HEK293 (cell line): ENCODE data around the gene CTBP1.
"Not testable (repeated sequence)": the region's sequence is repeated elsewhere in the genome, so short reads cannot be mapped to it uniquely, and the experiment has no call there.

Experiments
- CTCF ChIA-PET: fragments of 350-600 bp; formaldehyde crosslinking; extraction: SDS; loops from one replicate; lab custom pipeline; 2021; ENCODE audit warnings: antibody characterized with exemption; lab: Yijun Ruan, JAX
- POLR2A ChIA-PET: fragments of 300-600 bp; formaldehyde crosslinking; extraction: SDS; loops from one replicate; lab custom pipeline; 2020; ENCODE audit warnings: antibody characterized with exemption, inconsistent platforms; lab: Yijun Ruan, JAX
- H3K27ac ChIP-seq: fragments of 200-500 bp; sonication (Bioruptor generic); 2 replicates; pipeline ENCODE4 v1.5.1; 2014; ENCODE audit warnings: low read depth, low read length, control low read depth, inconsistent platforms; ENCODE audit errors: extremely low read depth
- H3K36me3 ChIP-seq, 2 experiments: fragments of 200-500 bp in 1 of 2; sonication (Bioruptor generic) in 1 of 2; 1 replicate in 1 of 2; 2 replicates in 1 of 2; pipeline ENCODE4 v1.5.1; 2014 to 2017; ENCODE audit warnings: inconsistent platforms in 2 of 2, low read length in 2 of 2; ENCODE audit not compliant: control insufficient read depth in 2 of 2, insufficient read depth in 1 of 2
- H3K4me1 ChIP-seq: fragments of 200-500 bp; sonication (Bioruptor generic); 2 replicates; pipeline ENCODE4 v1.5.1; 2014; ENCODE audit warnings: mild to moderate bottlenecking, low read length, inconsistent platforms; ENCODE audit not compliant: control insufficient read depth, insufficient read depth
- H3K4me3 ChIP-seq: 2 replicates; pipeline ENCODE4 v1.5.1; 2011; ENCODE audit warnings: low read depth, mild to moderate bottlenecking, control low read depth, low read length, moderate library complexity
- H3K9me3 ChIP-seq: fragments of 200-500 bp; sonication (Bioruptor generic); 2 replicates; pipeline ENCODE4 v1.5.1; 2014; ENCODE audit warnings: low read depth, low read length, inconsistent platforms; ENCODE audit not compliant: control insufficient read depth, insufficient read depth
- BCL11A ChIP-seq: fragments of 450-650 bp; formaldehyde crosslinking; IDR thresholded peaks from 2 replicates; pipeline ENCODE4 v1.5.1; 2016; ENCODE audit warnings: low read depth, missing biosample characterization, missing genetic modification characterization
- GLIS2 ChIP-seq: fragments of 450-650 bp; formaldehyde crosslinking; IDR thresholded peaks from 2 replicates; pipeline ENCODE4 v1.5.1; 2016; ENCODE audit warnings: missing biosample characterization, missing genetic modification characterization
- MEIS1 ChIP-seq: sonication (generic); formaldehyde crosslinking; IDR thresholded peaks from 2 replicates; pipeline ENCODE4 v1.8.1; 2022; ENCODE audit warnings: missing genetic modification reagents, mild to moderate bottlenecking, borderline replicate concordance
- RBAK ChIP-seq: fragments of 450-650 bp; formaldehyde crosslinking; IDR thresholded peaks from 2 replicates; pipeline ENCODE4 v1.5.1; 2016; ENCODE audit warnings: missing biosample characterization, missing genetic modification characterization
- ZBTB21 ChIP-seq: fragments of 450-650 bp; formaldehyde crosslinking; IDR thresholded peaks from 2 replicates; pipeline ENCODE4 v1.5.1; 2017; ENCODE audit warnings: missing biosample characterization, missing genetic modification characterization
- ZBTB8A ChIP-seq: fragments of 450-650 bp; formaldehyde crosslinking; IDR thresholded peaks from 2 replicates; pipeline ENCODE4 v1.5.1; 2016; ENCODE audit warnings: missing biosample characterization, missing genetic modification characterization
- ZFP37 ChIP-seq: fragments of 450-650 bp; formaldehyde crosslinking; IDR thresholded peaks from 2 replicates; pipeline ENCODE4 v1.5.1; 2016; ENCODE audit warnings: missing biosample characterization, missing genetic modification characterization
- ZIC2 ChIP-seq: fragments of 450-650 bp; formaldehyde crosslinking; IDR thresholded peaks from 2 replicates; pipeline ENCODE4 v1.5.1; 2016; ENCODE audit warnings: missing biosample characterization, missing genetic modification characterization
- ZNF10 ChIP-seq: fragments of 450-650 bp; formaldehyde crosslinking; IDR thresholded peaks from 2 replicates; pipeline ENCODE4 v1.5.1; 2017; ENCODE audit warnings: missing biosample characterization, missing genetic modification characterization
- ZNF132 ChIP-seq: fragments of 450-650 bp; formaldehyde crosslinking; IDR thresholded peaks from 2 replicates; pipeline ENCODE4 v1.5.1; 2017; ENCODE audit warnings: missing biosample characterization, missing genetic modification characterization, borderline replicate concordance
- ZNF138 ChIP-seq: fragments of 450-650 bp; formaldehyde crosslinking; IDR thresholded peaks from 2 replicates; pipeline ENCODE4 v1.5.1; 2016; ENCODE audit warnings: missing biosample characterization, missing genetic modification characterization, borderline replicate concordance
- ZNF157 ChIP-seq: fragments of 450-650 bp; formaldehyde crosslinking; IDR thresholded peaks from 2 replicates; pipeline ENCODE4 v1.5.1; 2016; ENCODE audit warnings: missing biosample characterization, missing genetic modification characterization
- ZNF175 ChIP-seq: fragments of 450-650 bp; formaldehyde crosslinking; IDR thresholded peaks from 2 replicates; pipeline ENCODE4 v1.5.1; 2016; ENCODE audit warnings: missing biosample characterization, missing genetic modification characterization
- ZNF211 ChIP-seq: fragments of 450-650 bp; formaldehyde crosslinking; IDR thresholded peaks from 2 replicates; pipeline ENCODE4 v1.5.1; 2016; ENCODE audit warnings: low read depth, missing biosample characterization, missing genetic modification characterization
- ZNF239 ChIP-seq: fragments of 450-650 bp; formaldehyde crosslinking; IDR thresholded peaks from 2 replicates; pipeline ENCODE4 v1.5.1; 2016; ENCODE audit warnings: missing biosample characterization, missing genetic modification characterization
- ZNF544 ChIP-seq: fragments of 450-650 bp; formaldehyde crosslinking; IDR thresholded peaks from 2 replicates; pipeline ENCODE4 v1.5.0; 2017; ENCODE audit warnings: missing biosample characterization, missing genetic modification characterization
- ZNF596 ChIP-seq: fragments of 450-650 bp; IDR thresholded peaks from 2 replicates; pipeline ENCODE4 v1.5.0; 2018; ENCODE audit warnings: missing biosample characterization, mild to moderate bottlenecking, missing genetic modification characterization, moderate library complexity
- ZNF624 ChIP-seq: fragments of 450-650 bp; formaldehyde crosslinking; IDR thresholded peaks from 2 replicates; pipeline ENCODE4 v1.5.1; 2017; ENCODE audit warnings: missing biosample characterization, missing genetic modification characterization
- ZNF677 ChIP-seq: fragments of 450-650 bp; IDR thresholded peaks from 2 replicates; pipeline ENCODE4 v1.5.0; 2018; ENCODE audit warnings: missing biosample characterization, mild to moderate bottlenecking, missing genetic modification characterization, moderate library complexity
- ZNF830 ChIP-seq: fragments of 450-650 bp; IDR thresholded peaks from 2 replicates; pipeline ENCODE4 v1.5.0; 2018; ENCODE audit warnings: missing biosample characterization, missing genetic modification characterization, low read depth, mild to moderate bottlenecking, moderate library complexity
- ZSCAN16 ChIP-seq: fragments of 450-650 bp; formaldehyde crosslinking; IDR thresholded peaks from 2 replicates; pipeline ENCODE4 v1.5.1; 2016; ENCODE audit warnings: missing biosample characterization, missing genetic modification characterization
- ZSCAN23 ChIP-seq: fragments of 450-650 bp; formaldehyde crosslinking; IDR thresholded peaks from 2 replicates; pipeline ENCODE4 v1.5.1; 2016; ENCODE audit warnings: missing biosample characterization, missing genetic modification characterization
- TF ChIP-seq, protein P1 (sequence below): fragments of 450-650 bp; formaldehyde crosslinking; IDR thresholded peaks from 2 replicates; pipeline ENCODE4 v1.5.1; 2016; ENCODE audit warnings: missing biosample characterization, missing genetic modification characterization

The CTBP1 gene

DNA sequence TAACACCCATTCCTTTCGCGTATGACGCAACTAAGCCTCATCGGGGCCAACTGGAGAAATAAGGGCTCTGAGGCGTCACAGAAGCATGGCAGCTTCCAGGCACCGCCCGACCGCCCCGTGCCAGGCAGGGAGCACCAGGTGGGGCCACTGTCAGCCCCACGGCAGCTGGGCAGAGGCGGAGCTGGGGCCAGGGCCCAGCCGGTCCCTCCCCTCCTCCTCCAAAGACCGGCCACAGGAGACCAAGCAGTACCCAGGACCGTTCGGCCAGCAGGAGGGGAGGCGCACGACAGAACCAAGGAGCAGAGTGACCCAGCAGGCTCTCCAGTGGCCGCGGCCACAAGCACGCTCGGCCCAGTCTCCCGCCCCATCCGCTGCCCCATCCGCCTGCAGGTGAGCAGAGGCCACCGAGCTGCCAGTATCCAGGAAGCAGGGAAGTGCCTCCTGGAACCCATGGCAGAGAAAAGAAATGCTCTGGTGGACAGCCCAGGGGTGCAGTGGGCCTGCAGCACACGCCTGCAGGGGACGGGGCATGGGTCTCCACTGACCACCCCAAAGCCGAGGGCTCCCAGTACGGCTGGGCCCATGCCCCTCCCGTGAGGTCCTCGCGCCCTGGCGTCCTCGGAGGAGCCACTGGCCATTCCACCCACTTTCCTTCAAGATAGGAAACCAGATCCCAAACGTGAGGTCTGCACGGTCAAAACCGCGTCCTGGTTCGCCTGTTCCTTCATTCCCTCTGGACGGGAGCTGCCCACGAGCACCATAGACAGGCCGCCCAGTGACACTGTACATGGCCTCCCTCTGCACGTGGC, 9.6 kb downstream of the CTBP1 start:
- H3K27ac ChIP-seq: no peak overlapping the region
- H3K9me3 ChIP-seq: no peaks in the 10 kb centered on the region
- POLR2A ChIA-PET: no interaction called here
- no peaks in the 10 kb centered on the region for H3K4me1 ChIP-seq
- no peak overlapping the region for H3K4me3 ChIP-seq
- H3K36me3 ChIP-seq: peaks cover 0 to 83% of the 10 kb centered on the region in 2 experiments; a peak in 1 of 3 replicates
- TF ChIP-seq ZIC2 (tag by site-specific recombination) (no peak), ZNF677 (tag by site-specific recombination) (no peak), RBAK (tag by site-specific recombination) (no peak), ZFP37 (tag by site-specific recombination) (no peak), ZBTB21 (tag by site-specific recombination) (no peak), ZSCAN16 (tag by site-specific recombination) (no peak), GLIS2 (no peak)
- CTCF ChIA-PET: no interaction called here

DNA sequence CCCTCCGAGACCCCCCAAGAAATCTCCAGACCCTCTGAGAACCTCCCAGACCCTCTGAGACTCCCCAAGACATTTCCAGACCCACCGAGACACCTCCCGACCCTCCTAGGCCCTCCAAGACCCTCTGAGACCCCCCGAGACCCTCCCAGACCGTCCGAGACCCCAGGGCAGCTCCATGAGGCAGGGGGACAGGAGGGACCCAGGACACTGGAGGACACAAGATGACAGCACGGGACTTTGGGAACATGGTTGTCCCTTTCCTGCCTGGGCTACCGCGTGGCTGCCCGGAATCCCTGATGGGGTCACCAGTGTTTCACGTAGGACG, 10.3 kb downstream of the CTBP1 start:
- ChIA-PET POLR2A (no interaction called here), CTCF (no interaction called here)
- peaks cover 0 to 90% of the 10 kb centered on the region in 2 experiments; a peak in 1 of 3 replicates for H3K36me3 ChIP-seq

DNA sequence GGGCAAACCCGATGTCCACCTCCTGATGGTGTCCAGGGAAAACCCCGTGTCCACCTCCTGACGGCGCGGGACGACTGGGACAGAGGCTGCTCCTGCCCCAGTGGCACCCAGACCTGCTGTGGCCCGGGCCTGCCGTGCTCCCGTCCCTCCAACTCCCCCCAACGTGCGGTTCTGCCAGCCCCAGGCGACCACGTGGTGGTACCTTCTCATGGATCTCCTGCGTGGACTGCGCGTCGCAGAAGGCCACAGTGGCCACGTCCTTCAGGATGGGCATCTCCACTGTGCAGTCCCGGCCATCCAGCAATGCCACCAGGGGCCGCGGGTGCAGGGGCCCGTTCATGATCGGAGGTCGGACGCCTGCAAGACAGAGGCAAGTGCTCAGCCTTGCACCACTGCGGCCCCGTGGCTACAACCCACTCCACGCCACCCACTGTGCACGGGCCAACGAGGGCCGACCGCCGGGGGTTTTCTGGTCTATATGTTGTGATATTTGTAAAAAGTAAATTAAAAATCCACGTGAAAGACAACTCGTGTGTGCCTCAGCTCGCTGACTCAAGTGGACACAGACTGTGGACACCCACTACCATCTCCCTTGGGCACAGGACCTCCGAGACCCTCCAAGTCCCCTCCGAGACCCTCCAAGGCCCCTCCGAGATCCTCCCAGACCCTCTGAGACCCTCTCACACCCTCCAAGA, 10.8 kb downstream of the CTBP1 start:
- H3K36me3 ChIP-seq: peaks cover 0 to 94% of the 10 kb centered on the region in 2 experiments; a peak in 1 of 3 replicates
- TF ChIP-seq BCL11A (tag by site-specific recombination) (peak; percentile 51; the same call in 1 of the 2 replicates), ZNF544 (no peak)
- TF ChIP-seq, protein P1, sequence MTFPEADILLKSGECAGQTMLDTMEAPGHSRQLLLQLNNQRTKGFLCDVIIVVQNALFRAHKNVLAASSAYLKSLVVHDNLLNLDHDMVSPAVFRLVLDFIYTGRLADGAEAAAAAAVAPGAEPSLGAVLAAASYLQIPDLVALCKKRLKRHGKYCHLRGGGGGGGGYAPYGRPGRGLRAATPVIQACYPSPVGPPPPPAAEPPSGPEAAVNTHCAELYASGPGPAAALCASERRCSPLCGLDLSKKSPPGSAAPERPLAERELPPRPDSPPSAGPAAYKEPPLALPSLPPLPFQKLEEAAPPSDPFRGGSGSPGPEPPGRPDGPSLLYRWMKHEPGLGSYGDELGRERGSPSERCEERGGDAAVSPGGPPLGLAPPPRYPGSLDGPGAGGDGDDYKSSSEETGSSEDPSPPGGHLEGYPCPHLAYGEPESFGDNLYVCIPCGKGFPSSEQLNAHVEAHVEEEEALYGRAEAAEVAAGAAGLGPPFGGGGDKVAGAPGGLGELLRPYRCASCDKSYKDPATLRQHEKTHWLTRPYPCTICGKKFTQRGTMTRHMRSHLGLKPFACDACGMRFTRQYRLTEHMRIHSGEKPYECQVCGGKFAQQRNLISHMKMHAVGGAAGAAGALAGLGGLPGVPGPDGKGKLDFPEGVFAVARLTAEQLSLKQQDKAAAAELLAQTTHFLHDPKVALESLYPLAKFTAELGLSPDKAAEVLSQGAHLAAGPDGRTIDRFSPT (tag by site-specific recombination): peak; percentile 25; the same call in 1 of the 2 replicates

More for the DNA sequence above, 10.3 kb downstream of the CTBP1 start:
- Histone ChIP-seq H3K4me1 (no peaks in the 10 kb centered on the region), H3K9me3 (no peaks in the 10 kb centered on the region), H3K4me3 (no peak overlapping the region), H3K27ac (no peak overlapping the region)
- TF ChIP-seq ZNF830 (tag by site-specific recombination) (no peak), ZNF138 (tag by site-specific recombination) (no peak), ZNF157 (tag by site-specific recombination) (no peak), MEIS1 (CRISPR knock-in tag) (no peak), ZNF239 (tag by site-specific recombination) (no peak), ZNF10 (tag by site-specific recombination) (no peak), ZNF132 (tag by site-specific recombination) (no peak), ZBTB8A (tag by site-specific recombination) (no peak), ZSCAN23 (tag by site-specific recombination) (no peak), ZNF596 (tag by site-specific recombination) (no peak), ZNF624 (no peak), ZNF175 (tag by site-specific recombination) (no peak), ZNF211 (tag by site-specific recombination) (no peak)

DNA sequence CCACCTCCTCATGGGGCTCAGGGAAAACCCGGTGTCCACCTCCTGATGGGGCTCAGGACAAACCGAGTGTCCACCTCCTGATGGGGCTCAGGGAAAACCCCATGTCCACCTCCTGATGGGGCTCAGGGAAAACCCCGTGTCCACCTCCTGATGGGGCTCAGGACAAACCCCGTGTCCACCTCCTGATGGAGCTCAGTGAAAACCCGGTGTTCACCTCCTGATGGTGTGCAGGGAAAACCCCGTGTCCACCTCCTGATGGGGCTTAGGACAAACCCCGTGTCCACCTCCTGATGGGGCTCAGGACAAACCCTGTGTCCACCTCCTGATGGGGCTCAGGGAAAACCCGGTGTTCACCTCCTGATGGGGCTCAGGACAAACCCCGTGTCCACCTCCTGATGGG, 11.7 kb downstream of the CTBP1 start:
- H3K27ac ChIP-seq, H3K4me1 ChIP-seq, POLR2A ChIA-PET, CTCF ChIA-PET, H3K9me3 ChIP-seq, H3K4me3 ChIP-seq: not testable (repeated sequence)
- peaks cover 0 to 96% of the 10 kb centered on the region in 2 experiments; a peak in 2 of 3 replicates for H3K36me3 ChIP-seq

More for the DNA sequence above, 10.8 kb downstream of the CTBP1 start:
- ChIA-PET CTCF (no interaction called here), POLR2A (no interaction called here)
- Histone ChIP-seq H3K4me3 (no peak overlapping the region), H3K27ac (no peak overlapping the region), H3K4me1 (no peaks in the 10 kb centered on the region), H3K9me3 (no peaks in the 10 kb centered on the region)

DNA sequence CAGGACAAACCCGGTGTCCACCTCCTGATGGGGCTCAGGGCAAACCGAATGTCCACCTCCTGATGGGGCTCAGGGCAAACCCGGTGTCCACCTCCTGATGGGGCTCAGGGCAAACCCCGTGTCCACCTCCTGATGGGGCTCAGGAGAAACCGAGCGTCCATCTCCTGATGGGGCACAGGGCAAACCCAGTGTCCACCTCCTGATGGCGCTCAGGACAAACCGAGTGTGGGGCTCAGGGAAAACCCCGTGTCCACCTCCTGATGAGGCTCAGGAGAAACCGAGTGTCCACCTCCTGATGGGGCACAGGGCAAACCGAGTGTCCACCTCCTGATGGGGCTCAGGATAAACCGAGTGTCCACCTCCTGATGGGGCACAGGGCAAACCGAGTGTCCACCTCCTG, 12.1 kb downstream of the CTBP1 start:
- H3K4me3 ChIP-seq, H3K9me3 ChIP-seq, H3K27ac ChIP-seq, H3K4me1 ChIP-seq, CTCF ChIA-PET, POLR2A ChIA-PET: not testable (repeated sequence)
- peaks cover 0 to 96% of the 10 kb centered on the region in 2 experiments; a peak in 2 of 3 replicates for H3K36me3 ChIP-seq
